HEK293 (cell line): ENCODE measurements around the gene TEX9.

Source experiments
- CTCF ChIA-PET: fragments of 350-600 bp; formaldehyde crosslinking; extraction: SDS; loops from one replicate; lab custom pipeline; 2021; ENCODE audit warnings: antibody characterized with exemption; lab: Yijun Ruan, JAX
- POLR2A ChIA-PET: fragments of 300-600 bp; formaldehyde crosslinking; extraction: SDS; loops from one replicate; lab custom pipeline; 2020; ENCODE audit warnings: antibody characterized with exemption, inconsistent platforms; lab: Yijun Ruan, JAX
- H3K27ac ChIP-seq: fragments of 200-500 bp; sonication (Bioruptor generic); 2 replicates; pipeline ENCODE4 v1.5.1; 2014; ENCODE audit warnings: low read depth, low read length, control low read depth, inconsistent platforms; ENCODE audit errors: extremely low read depth
- H3K36me3 ChIP-seq, 2 experiments: fragments of 200-500 bp in 1 of 2; sonication (Bioruptor generic) in 1 of 2; 1 replicate in 1 of 2; 2 replicates in 1 of 2; pipeline ENCODE4 v1.5.1; 2014 to 2017; ENCODE audit warnings: inconsistent platforms in 2 of 2, low read length in 2 of 2; ENCODE audit not compliant: control insufficient read depth in 2 of 2, insufficient read depth in 1 of 2
- H3K4me1 ChIP-seq: fragments of 200-500 bp; sonication (Bioruptor generic); 2 replicates; pipeline ENCODE4 v1.5.1; 2014; ENCODE audit warnings: mild to moderate bottlenecking, low read length, inconsistent platforms; ENCODE audit not compliant: control insufficient read depth, insufficient read depth
- H3K4me3 ChIP-seq: 2 replicates; pipeline ENCODE4 v1.5.1; 2011; ENCODE audit warnings: low read depth, mild to moderate bottlenecking, control low read depth, low read length, moderate library complexity
- H3K9me3 ChIP-seq: fragments of 200-500 bp; sonication (Bioruptor generic); 2 replicates; pipeline ENCODE4 v1.5.1; 2014; ENCODE audit warnings: low read depth, low read length, inconsistent platforms; ENCODE audit not compliant: control insufficient read depth, insufficient read depth
- BCL11B ChIP-seq: fragments of 450-650 bp; formaldehyde crosslinking; IDR thresholded peaks from 2 replicates; pipeline ENCODE4 v1.5.1; 2016; ENCODE audit warnings: low read depth, missing biosample characterization, missing genetic modification characterization
- FEZF1 ChIP-seq: fragments of 450-650 bp; formaldehyde crosslinking; IDR thresholded peaks from 2 replicates; pipeline ENCODE4 v1.5.1; 2016; ENCODE audit warnings: missing biosample characterization, missing genetic modification characterization
- KLF10 ChIP-seq: fragments of 450-650 bp; IDR thresholded peaks from 2 replicates; pipeline ENCODE4 v1.5.1; 2018; ENCODE audit warnings: missing biosample characterization, mild to moderate bottlenecking, missing genetic modification characterization
- TCF7L2 ChIP-seq: IDR thresholded peaks from 2 replicates; pipeline ENCODE4 v1.6.1; 2011; ENCODE audit warnings: low read depth, mild to moderate bottlenecking, inconsistent platforms, low read length, moderate library complexity, borderline replicate concordance
- TRIM28 ChIP-seq: IDR thresholded peaks from 2 replicates; pipeline ENCODE4 v1.6.1; 2011; ENCODE audit warnings: low read length, control low read depth, borderline replicate concordance
- ZBTB1 ChIP-seq: fragments of 450-650 bp; formaldehyde crosslinking; IDR thresholded peaks from 2 replicates; pipeline ENCODE4 v1.5.1; 2016; ENCODE audit warnings: missing biosample characterization, missing genetic modification characterization
- ZBTB20 ChIP-seq: fragments of 450-650 bp; formaldehyde crosslinking; IDR thresholded peaks from 2 replicates; pipeline ENCODE4 v1.5.1; 2016; ENCODE audit warnings: missing biosample characterization, missing genetic modification characterization
- ZBTB48 ChIP-seq: fragments of 450-650 bp; formaldehyde crosslinking; IDR thresholded peaks from 2 replicates; pipeline ENCODE4 v1.5.1; 2016; ENCODE audit warnings: missing biosample characterization, missing genetic modification characterization
- ZBTB49 ChIP-seq: fragments of 450-650 bp; formaldehyde crosslinking; IDR thresholded peaks from 2 replicates; pipeline ENCODE4 v1.5.1; 2016; ENCODE audit warnings: missing biosample characterization, missing genetic modification characterization, low read depth
- ZFP37 ChIP-seq: fragments of 450-650 bp; formaldehyde crosslinking; IDR thresholded peaks from 2 replicates; pipeline ENCODE4 v1.5.1; 2016; ENCODE audit warnings: missing biosample characterization, missing genetic modification characterization
- ZFP69B ChIP-seq: fragments of 450-650 bp; formaldehyde crosslinking; IDR thresholded peaks from 2 replicates; pipeline ENCODE4 v1.5.1; 2016; ENCODE audit warnings: missing biosample characterization, missing genetic modification characterization
- ZNF140 ChIP-seq: fragments of 450-650 bp; formaldehyde crosslinking; IDR thresholded peaks from 2 replicates; pipeline ENCODE4 v1.5.1; 2016; ENCODE audit warnings: missing biosample characterization, missing genetic modification characterization
- ZNF146 ChIP-seq: fragments of 450-650 bp; formaldehyde crosslinking; IDR thresholded peaks from 2 replicates; pipeline ENCODE4 v1.5.1; 2016; ENCODE audit warnings: missing biosample characterization, missing genetic modification characterization
- ZNF175 ChIP-seq: fragments of 450-650 bp; formaldehyde crosslinking; IDR thresholded peaks from 2 replicates; pipeline ENCODE4 v1.5.1; 2016; ENCODE audit warnings: missing biosample characterization, missing genetic modification characterization
- ZNF184 ChIP-seq: fragments of 450-650 bp; IDR thresholded peaks from 2 replicates; pipeline ENCODE4 v1.5.1; 2018; ENCODE audit warnings: missing biosample characterization, mild to moderate bottlenecking, missing genetic modification characterization
- ZNF274 ChIP-seq, 2 experiments: fragments of 200-500 bp in 1 of 2; fragments of 450-650 bp in 1 of 2; sonication (Bioruptor generic) in 1 of 2; formaldehyde crosslinking in 1 of 2; IDR thresholded peaks; 2 replicates each; pipeline versions ENCODE4 v1.5.1 to v1.6.1; 2014 to 2016; ENCODE audit warnings: borderline replicate concordance in 1 of 2, inconsistent platforms in 1 of 2, low read length in 1 of 2, missing biosample characterization in 1 of 2, missing genetic modification characterization in 1 of 2
- ZNF302 ChIP-seq: fragments of 450-650 bp; formaldehyde crosslinking; IDR thresholded peaks from 2 replicates; pipeline ENCODE4 v1.5.1; 2016; ENCODE audit warnings: missing biosample characterization, missing genetic modification characterization, low read depth
- ZNF391 ChIP-seq: fragments of 450-650 bp; formaldehyde crosslinking; IDR thresholded peaks from 2 replicates; pipeline ENCODE4 v1.5.1; 2016; ENCODE audit warnings: low read depth, missing biosample characterization, missing genetic modification characterization, borderline replicate concordance
- ZNF416 ChIP-seq: fragments of 450-650 bp; formaldehyde crosslinking; IDR thresholded peaks from 2 replicates; pipeline ENCODE4 v1.5.1; 2016; ENCODE audit warnings: missing biosample characterization, missing genetic modification characterization
- ZNF449 ChIP-seq: fragments of 450-650 bp; formaldehyde crosslinking; IDR thresholded peaks from 2 replicates; pipeline ENCODE4 v1.5.1; 2017; ENCODE audit warnings: missing biosample characterization, mild to moderate bottlenecking, missing genetic modification characterization, moderate library complexity
- ZNF473 ChIP-seq: fragments of 450-650 bp; formaldehyde crosslinking; IDR thresholded peaks from 2 replicates; pipeline ENCODE4 v1.5.1; 2017; ENCODE audit warnings: missing biosample characterization, missing genetic modification characterization
- ZNF513 ChIP-seq: fragments of 450-650 bp; IDR thresholded peaks from 2 replicates; pipeline ENCODE4 v1.5.1; 2018; ENCODE audit warnings: missing biosample characterization, missing genetic modification characterization
- ZNF600 ChIP-seq: fragments of 450-650 bp; formaldehyde crosslinking; IDR thresholded peaks from 2 replicates; pipeline ENCODE4 v1.5.1; 2016; ENCODE audit warnings: missing biosample characterization, missing genetic modification characterization
- ZNF610 ChIP-seq: fragments of 450-650 bp; formaldehyde crosslinking; IDR thresholded peaks from 2 replicates; pipeline ENCODE4 v1.5.1; 2016; ENCODE audit warnings: missing biosample characterization, missing genetic modification characterization, borderline replicate concordance
- ZNF626 ChIP-seq: fragments of 450-650 bp; sonication (Bioruptor Pico); formaldehyde crosslinking; IDR thresholded peaks from 2 replicates; pipeline ENCODE4 v1.5.1; 2018; ENCODE audit warnings: missing biosample characterization, missing genetic modification characterization, inconsistent platforms
- ZNF785 ChIP-seq: fragments of 450-650 bp; formaldehyde crosslinking; IDR thresholded peaks from 2 replicates; pipeline ENCODE4 v1.5.1; 2016; ENCODE audit warnings: missing biosample characterization, missing genetic modification characterization
- ZSCAN23 ChIP-seq: fragments of 450-650 bp; formaldehyde crosslinking; IDR thresholded peaks from 2 replicates; pipeline ENCODE4 v1.5.1; 2016; ENCODE audit warnings: missing biosample characterization, missing genetic modification characterization
- ZSCAN5A ChIP-seq: fragments of 450-650 bp; formaldehyde crosslinking; IDR thresholded peaks from 2 replicates; pipeline ENCODE4 v1.5.1; 2016; ENCODE audit warnings: missing biosample characterization, missing genetic modification characterization

TEX9 gene

GRCh38 chr15:56349554-56349953 lies 15.7 kb upstream of the TEX9 start (continued):
- TF ChIP-seq ZNF449 (tag by site-specific recombination) = no peak
- TF ChIP-seq ZBTB48 (tag by site-specific recombination) = no peak
- TF ChIP-seq FEZF1 = no peak
- no peak for TF ChIP-seq ZBTB49 (tag by site-specific recombination)
- no peak for TF ChIP-seq ZNF146 (tag by site-specific recombination)
- TF ChIP-seq ZFP37 = no peak
- no peak for TF ChIP-seq ZNF513

- Histone ChIP-seq H3K36me3 (no peaks in the 10 kb centered on the region), H3K27ac (no peak overlapping the region), H3K4me1 (no peaks in the 10 kb centered on the region), H3K4me3 (no peak overlapping the region), H3K9me3 (no peaks in the 10 kb centered on the region)
- TF ChIP-seq ZNF473 (tag by site-specific recombination) (no peak), ZNF610 (tag by site-specific recombination) (no peak), ZNF140 (tag by site-specific recombination) (no peak), TCF7L2 (no peak), ZNF391 (tag by site-specific recombination) (no peak)
- ChIA-PET POLR2A (no interaction called here), CTCF (interaction anchor here (0.6 kb wide), 1 partner anchor 13 kb away, joined by 4 read pairs; no protein-coding TSS in a partner anchor)
These were observed 13.9 kb upstream of the TEX9 start for GRCh38 chr15:56351353-56351752.

GRCh38 chr15:56351957-56352506 lies 13.2 kb upstream of the TEX9 start:
- CTCF ChIA-PET = interaction anchor here (0.6 kb wide), 1 partner anchor 13 kb away, joined by 4 read pairs; no protein-coding TSS in a partner anchor
- POLR2A ChIA-PET = no interaction called here
- no peak for TF ChIP-seq KLF10 (tag by site-specific recombination)
- no peak for TF ChIP-seq ZSCAN23 (tag by site-specific recombination)
- no peak for TF ChIP-seq ZNF274 (IDR thresholded peaks at IDR 0.05; ENCODE audit: low read length)
- no peak for TF ChIP-seq ZNF274 (tag by site-specific recombination; IDR thresholded peaks at IDR 0.05; ENCODE audit: borderline replicate concordance)
- TF ChIP-seq ZNF416 (tag by site-specific recombination) = no peak
- TF ChIP-seq ZSCAN5A = no peak
- TF ChIP-seq TRIM28 = no peak
- TF ChIP-seq ZNF175 (tag by site-specific recombination) = no peak
- TF ChIP-seq ZBTB1 (tag by site-specific recombination) = no peak
- TF ChIP-seq BCL11B (tag by site-specific recombination) = no peak
- TF ChIP-seq ZNF302 (tag by site-specific recombination) = no peak
- no peak for TF ChIP-seq ZNF600 (tag by site-specific recombination)
- no peak for TF ChIP-seq ZNF785
- TF ChIP-seq ZNF626 (tag by site-specific recombination) = no peak
- no peak for TF ChIP-seq ZFP69B (tag by site-specific recombination)
- no peak for TF ChIP-seq ZBTB20 (tag by site-specific recombination)
- TF ChIP-seq ZNF184 = no peak

More at GRCh38 chr15:56351957-56352506, 13.2 kb upstream of the TEX9 start:
- Histone ChIP-seq H3K4me3 (no peak overlapping the region), H3K27ac (no peak overlapping the region), H3K36me3 (no peaks in the 10 kb centered on the region), H3K4me1 (no peaks in the 10 kb centered on the region), H3K9me3 (no peaks in the 10 kb centered on the region)
